ENCODE data around the gene DUSP5.

Gene DUSP5

DNA sequence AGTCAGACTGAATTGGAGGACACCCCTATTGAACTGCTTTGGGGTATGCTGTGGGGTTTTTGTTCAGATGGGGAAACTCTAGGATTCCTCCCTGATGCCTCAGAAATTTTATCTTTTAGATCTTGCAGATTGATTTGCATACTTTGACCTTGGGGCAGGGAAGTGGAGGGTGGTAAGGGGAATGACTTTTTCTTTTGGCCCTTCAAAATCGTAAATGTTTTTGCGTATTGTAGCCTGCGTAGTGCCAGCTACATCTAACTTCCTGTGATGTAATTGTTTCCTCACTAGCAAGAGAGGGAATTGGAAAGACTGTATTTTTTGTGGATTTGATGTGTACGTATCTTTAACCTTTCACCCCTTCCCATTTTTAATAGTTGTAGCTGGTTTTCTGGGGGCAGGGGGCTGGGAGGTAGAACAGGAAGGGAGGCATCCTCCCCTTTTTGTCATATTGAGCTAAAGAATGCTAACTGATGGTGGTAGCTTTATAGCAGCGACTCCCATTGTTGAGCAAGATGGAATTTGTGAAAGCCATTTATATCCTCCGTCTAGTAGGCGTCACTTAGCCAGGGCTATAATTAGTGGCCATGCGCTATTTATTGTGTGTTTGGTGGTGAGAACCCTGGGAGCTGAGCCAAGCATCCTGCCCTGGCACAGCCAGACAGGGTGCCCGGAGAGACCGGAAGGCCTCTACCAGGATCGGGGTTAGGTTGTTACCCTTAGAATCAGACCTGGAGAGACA, 11.3 kb downstream of the DUSP5 start:
- Histone ChIP-seq H3K9me3 (ENCODE audit: control insufficient read depth, insufficient read depth, low read depth, low read length) (no peaks in the 10 kb centered on the region), H3K4me3 (ENCODE audit: low read depth, low read length) (no peak overlapping the region), H3K27ac (ENCODE audit: extremely low read depth, low read depth, low read length) (no peak overlapping the region), H3K4me1 (ENCODE audit: control insufficient read depth, insufficient read depth, low read length) (no peaks in the 10 kb centered on the region; the same call in 1 of the 2 replicates), H3K36me3 (ENCODE audit: control insufficient read depth in 2 of 2, insufficient read depth in 1 of 2, low read length in 2 of 2) (peaks cover 9 to 98% of the 10 kb centered on the region in 2 experiments; a peak in 2 of 3 replicates)
- ChIA-PET CTCF (no interaction called here), POLR2A (no interaction called here)
- TF ChIP-seq ZNF302 (tag by site-specific recombination; IDR thresholded peaks at IDR 0.05; ENCODE audit: low read depth): no peak
- TF ChIP-seq OSR2 (tag by site-specific recombination; IDR thresholded peaks at IDR 0.05): no peak
- TF ChIP-seq CTCF (tag by site-specific recombination; IDR thresholded peaks at IDR 0.05): no peak
- no peak for TF ChIP-seq GLI4 (tag by site-specific recombination; IDR thresholded peaks at IDR 0.05)
- peak; percentile 87 for TF ChIP-seq SP7 (tag by site-specific recombination; IDR thresholded peaks at IDR 0.05)
- TF ChIP-seq ZNF792 (tag by site-specific recombination; IDR thresholded peaks at IDR 0.05): no peak
- TF ChIP-seq ZNF10 (tag by site-specific recombination; IDR thresholded peaks at IDR 0.05): no peak
- no peak for TF ChIP-seq PRDM1 (tag by site-specific recombination; IDR thresholded peaks at IDR 0.05)
- TF ChIP-seq WT1 (tag by site-specific recombination; IDR thresholded peaks at IDR 0.05): peak; percentile 81
- no peak for TF ChIP-seq ZNF280D (tag by site-specific recombination; IDR thresholded peaks at IDR 0.05)
- no peak for TF ChIP-seq ZNF596 (tag by site-specific recombination; IDR thresholded peaks at IDR 0.05)
- no peak for TF ChIP-seq GFI1B (tag by site-specific recombination; IDR thresholded peaks at IDR 0.05)

DNA sequence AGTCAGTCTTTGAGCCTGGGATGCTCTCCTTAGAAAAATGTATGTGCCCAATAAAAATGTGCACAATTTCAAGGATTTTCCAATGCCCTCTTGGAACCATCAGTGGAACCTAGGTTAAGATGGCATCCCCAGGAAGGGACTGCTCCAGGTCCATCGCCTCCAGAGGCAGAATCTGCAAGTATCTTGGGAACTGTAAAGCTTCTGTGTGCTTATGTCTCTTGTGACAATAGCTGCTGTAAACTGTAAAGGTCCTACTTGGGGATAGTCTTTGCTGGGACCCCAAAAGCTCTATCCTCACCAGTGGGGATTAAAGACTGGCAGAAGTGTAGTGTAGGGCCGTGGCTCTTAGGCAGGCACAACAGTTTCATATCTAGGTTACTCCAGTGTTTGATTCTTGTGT, 11.9 kb downstream of the DUSP5 start:
- POLR2A ChIA-PET: no interaction called here
- Histone ChIP-seq H3K9me3 (ENCODE audit: control insufficient read depth, insufficient read depth, low read depth, low read length) (no peaks in the 10 kb centered on the region), H3K4me1 (ENCODE audit: control insufficient read depth, insufficient read depth, low read length) (no peaks in the 10 kb centered on the region; the same call in 1 of the 2 replicates), H3K36me3 (ENCODE audit: control insufficient read depth in 2 of 2, insufficient read depth in 1 of 2, low read length in 2 of 2) (peaks cover 9 to 94% of the 10 kb centered on the region in 2 experiments; a peak in 2 of 3 replicates), H3K27ac (ENCODE audit: extremely low read depth, low read depth, low read length) (no peak overlapping the region), H3K4me3 (ENCODE audit: low read depth, low read length) (no peak overlapping the region)
- CTCF ChIA-PET: no interaction called here
- no peak for TF ChIP-seq ZNF423 (tag by site-specific recombination; IDR thresholded peaks at IDR 0.05)
- no peak for TF ChIP-seq ZNF341 (tag by site-specific recombination; IDR thresholded peaks at IDR 0.05; ENCODE audit: low read depth)
- TF ChIP-seq ZNF121 (tag by site-specific recombination; IDR thresholded peaks at IDR 0.05): no peak

- H3K36me3 ChIP-seq (ENCODE audit: control insufficient read depth in 2 of 2, insufficient read depth in 1 of 2, low read length in 2 of 2): peaks cover 9 to 89% of the 10 kb centered on the region in 2 experiments; a peak in 2 of 3 replicates
- CTCF ChIA-PET: no interaction called here
These were observed 12.4 kb downstream of the DUSP5 start for GRCh38 chr10:110510086-110510485.

More at GRCh38 chr10:110510086-110510485, 12.4 kb downstream of the DUSP5 start:
- TF ChIP-seq ZNF335 (tag by site-specific recombination; conservative IDR thresholded peaks at IDR 0.05) (no peak), ZIC2 (tag by site-specific recombination; IDR thresholded peaks at IDR 0.05) (no peak), ZNF132 (tag by site-specific recombination; IDR thresholded peaks at IDR 0.05; ENCODE audit: borderline replicate concordance) (no peak), ZFHX2 (tag by site-specific recombination; conservative IDR thresholded peaks at IDR 0.05) (no peak), FEZF1 (tag by site-specific recombination; IDR thresholded peaks at IDR 0.05) (no peak), OVOL3 (tag by site-specific recombination; IDR thresholded peaks at IDR 0.05) (no peak), PRDM2 (tag by site-specific recombination; IDR thresholded peaks at IDR 0.05; ENCODE audit: borderline replicate concordance) (no peak)
- POLR2A ChIA-PET: no interaction called here
- Histone ChIP-seq H3K4me1 (ENCODE audit: control insufficient read depth, insufficient read depth, low read length) (no peaks in the 10 kb centered on the region; the same call in 1 of the 2 replicates), H3K4me3 (ENCODE audit: low read depth, low read length) (no peak overlapping the region), H3K27ac (ENCODE audit: extremely low read depth, low read depth, low read length) (no peak overlapping the region), H3K9me3 (ENCODE audit: control insufficient read depth, insufficient read depth, low read depth, low read length) (no peaks in the 10 kb centered on the region)
